H9 (cell line): ENCODE data around the gene GPR157. TPM values are rescaled to one million over a fixed set of nuclear protein-coding genes. Genes with fewer than 3 reads are reported as not detected.

Source experiments
- DNase-seq: peaks from one replicate; pipeline ENCODE4 v3.0.0-alpha.2; 2017
- H2AFZ ChIP-seq: one replicate; pipeline ENCODE4 v1.6.1; 2013; ENCODE audit warnings: mild to moderate bottlenecking, low read length, control low read depth, moderate library complexity
- H2AK5ac ChIP-seq: 2 replicates; pipeline ENCODE4 v1.6.1; 2013; ENCODE audit warnings: low read length, control low read depth, mixed read lengths; ENCODE audit not compliant: insufficient read length
- H2BK120ac ChIP-seq: one replicate; pipeline ENCODE4 v1.6.1; 2013; ENCODE audit warnings: low read depth, mild to moderate bottlenecking, low read length, control low read depth, inconsistent platforms; ENCODE audit not compliant: poor library complexity, severe bottlenecking
- H2BK12ac ChIP-seq: 2 replicates; pipeline ENCODE4 v1.6.1; 2013; ENCODE audit warnings: low read length, control low read depth, mixed read lengths, low read depth; ENCODE audit not compliant: insufficient read length
- H2BK15ac ChIP-seq: 2 replicates; pipeline ENCODE4 v1.6.1; 2013; ENCODE audit warnings: low read depth, low read length, control low read depth
- H2BK20ac ChIP-seq: one replicate; pipeline ENCODE4 v1.6.1; 2013; ENCODE audit warnings: low read depth, mild to moderate bottlenecking, low read length, control low read depth, inconsistent platforms; ENCODE audit not compliant: poor library complexity, severe bottlenecking
- H2BK5ac ChIP-seq: 2 replicates; pipeline ENCODE4 v1.6.1; 2013; ENCODE audit warnings: low read length, control low read depth, mixed read lengths; ENCODE audit not compliant: insufficient read length
- H3K14ac ChIP-seq: 2 replicates; pipeline ENCODE4 v1.6.1; 2013; ENCODE audit warnings: low read length, control low read depth; ENCODE audit not compliant: insufficient read depth
- H3K18ac ChIP-seq: 2 replicates; pipeline ENCODE4 v1.6.1; 2013; ENCODE audit warnings: low read depth, mild to moderate bottlenecking, mixed read lengths, low read length, control low read depth; ENCODE audit not compliant: insufficient read length
- H3K23ac ChIP-seq: 2 replicates; pipeline ENCODE4 v1.6.1; 2013; ENCODE audit warnings: low read length, control low read depth, mixed read lengths, low read depth; ENCODE audit not compliant: insufficient read length
- H3K23me2 ChIP-seq: 2 replicates; pipeline ENCODE4 v1.6.1; 2013; ENCODE audit warnings: low read depth, mild to moderate bottlenecking, mixed read lengths, low read length, control low read depth; ENCODE audit not compliant: insufficient read length, poor library complexity, severe bottlenecking
- H3K27ac ChIP-seq: 2 replicates; pipeline ENCODE4 v1.5.1; 2013; ENCODE audit warnings: low read length, control low read depth, mixed read lengths, low read depth; ENCODE audit not compliant: insufficient read length
- H3K27me3 ChIP-seq: 2 replicates; pipeline ENCODE4 v1.6.1; 2013; ENCODE audit warnings: low read length, control low read depth, inconsistent platforms; ENCODE audit not compliant: insufficient read depth
- H3K4ac ChIP-seq: 2 replicates; pipeline ENCODE4 v1.6.1; 2013; ENCODE audit warnings: low read depth, mild to moderate bottlenecking, control low read depth, inconsistent platforms, low read length, moderate library complexity
- H3K4me1 ChIP-seq: 2 replicates; pipeline ENCODE4 v1.6.1; 2013; ENCODE audit warnings: low read length, control low read depth, inconsistent platforms; ENCODE audit not compliant: insufficient read depth
- H3K4me2 ChIP-seq: 2 replicates; pipeline ENCODE4 v1.6.1; 2013; ENCODE audit warnings: low read length, control low read depth, mixed read lengths; ENCODE audit not compliant: insufficient read length, insufficient read depth
- H3K56ac ChIP-seq: 2 replicates; pipeline ENCODE4 v1.6.1; 2013; ENCODE audit warnings: low read depth, mild to moderate bottlenecking, mixed read lengths, low read length, control low read depth; ENCODE audit not compliant: insufficient read length
- H3K79me1 ChIP-seq: 2 replicates; pipeline ENCODE4 v1.6.1; 2013; ENCODE audit warnings: low read depth, mild to moderate bottlenecking, moderate library complexity, low read length, control low read depth, inconsistent platforms; ENCODE audit not compliant: insufficient read depth, poor library complexity, severe bottlenecking
- H3K79me2 ChIP-seq: 2 replicates; pipeline ENCODE4 v1.6.1; 2013; ENCODE audit warnings: low read length, control low read depth, inconsistent platforms; ENCODE audit not compliant: insufficient read depth
- H3K9ac ChIP-seq: 2 replicates; pipeline ENCODE4 v1.6.1; 2013; ENCODE audit warnings: low read length, control low read depth, mixed read lengths; ENCODE audit not compliant: insufficient read length; ENCODE audit errors: extremely low read depth
- H3K9me3 ChIP-seq: one replicate; pipeline ENCODE4 v1.6.1; 2013; ENCODE audit warnings: low read depth, low read length, inconsistent platforms; ENCODE audit not compliant: control insufficient read depth
- H3T11ph ChIP-seq: one replicate; pipeline ENCODE4 v1.6.1; 2013; ENCODE audit warnings: mild to moderate bottlenecking, low read length, control low read depth, inconsistent platforms
- H4K20me1 ChIP-seq: one replicate; pipeline ENCODE4 v1.6.1; 2013; ENCODE audit not compliant: control insufficient read depth, insufficient read length, insufficient read depth
- H4K5ac ChIP-seq: 2 replicates; pipeline ENCODE4 v1.6.1; 2013; ENCODE audit warnings: low read depth, mild to moderate bottlenecking, mixed read lengths, low read length, control low read depth; ENCODE audit not compliant: insufficient read length
- H4K8ac ChIP-seq: replicated peaks from 2 replicates; pipeline ENCODE4 v1.6.1; 2013; ENCODE audit warnings: low read length, control low read depth, mixed read lengths, low read depth; ENCODE audit not compliant: insufficient read length
- H4K91ac ChIP-seq: 2 replicates; pipeline ENCODE4 v1.6.1; 2013; ENCODE audit warnings: low read depth, mild to moderate bottlenecking, moderate library complexity, mixed read lengths, low read length, control low read depth; ENCODE audit not compliant: insufficient read length
- H3K27ac Mint-ChIP-seq, 3 experiments: 2 replicates in 2 of 3; 3 replicates in 1 of 3; pipeline ENCODE4 v1.8.0; 2020 to 2021; ENCODE audit warnings: mixed read lengths in 3 of 3, mild to moderate bottlenecking in 1 of 3, moderate library complexity in 1 of 3
- H3K27me3 Mint-ChIP-seq: 2 replicates; pipeline ENCODE4 v1.8.0; 2021; ENCODE audit warnings: low read depth, mild to moderate bottlenecking, moderate library complexity, mixed read lengths
- H3K36me3 Mint-ChIP-seq, 3 experiments: 2 replicates in 2 of 3; 3 replicates in 1 of 3; pipeline ENCODE4 v1.8.0; 2020 to 2021; ENCODE audit warnings: low read depth in 3 of 3, mixed read lengths in 3 of 3; ENCODE audit not compliant: insufficient read depth in 1 of 3
- H3K4me1 Mint-ChIP-seq, 2 experiments: 2 replicates each; pipeline ENCODE4 v1.8.0; 2020; ENCODE audit warnings: mixed read lengths in 2 of 2
- H3K4me3 Mint-ChIP-seq, 2 experiments: 2 replicates in 1 of 2; 3 replicates in 1 of 2; pipeline ENCODE4 v1.8.0; 2020 to 2021; ENCODE audit warnings: mild to moderate bottlenecking in 2 of 2, mixed read lengths in 2 of 2, moderate library complexity in 1 of 2
- H3K9me3 Mint-ChIP-seq, 2 experiments: 2 replicates in 1 of 2; 3 replicates in 1 of 2; pipeline ENCODE4 v1.8.0; 2020; ENCODE audit warnings: mild to moderate bottlenecking in 2 of 2, mixed read lengths in 2 of 2, moderate library complexity in 1 of 2
- WGBS: extraction: QIAGEN DNeasy Blood & Tissue Kit; methylation state at CpG from one replicate; pipeline ENCODE4 v1.1.7; 2013; ENCODE audit warnings: missing lambda C conversion rate, low lambda C conversion rate, mixed read lengths; ENCODE audit not compliant: insufficient read length; ENCODE audit errors: extremely low coverage; 5-methylcytosine and 5-hydroxymethylcytosine counted together
- total RNA-seq: library from RNA; stranded (reverse); gene quantifications from 2 replicates; pipeline ENCODE4 v1.2.1, GENCODE V29; 2021
- TF ChIP-seq, protein P1 (sequence below): fragments of 200-600 bp; sonication (generic); conservative IDR thresholded peaks from 3 replicates; pipeline ENCODE4 v1.8.0; 2021; ENCODE audit warnings: antibody characterized with exemption, mild to moderate bottlenecking

The GPR157 gene
- total RNA-seq, 1 experiment from 2014 or later: 3.8 TPM

DNA sequence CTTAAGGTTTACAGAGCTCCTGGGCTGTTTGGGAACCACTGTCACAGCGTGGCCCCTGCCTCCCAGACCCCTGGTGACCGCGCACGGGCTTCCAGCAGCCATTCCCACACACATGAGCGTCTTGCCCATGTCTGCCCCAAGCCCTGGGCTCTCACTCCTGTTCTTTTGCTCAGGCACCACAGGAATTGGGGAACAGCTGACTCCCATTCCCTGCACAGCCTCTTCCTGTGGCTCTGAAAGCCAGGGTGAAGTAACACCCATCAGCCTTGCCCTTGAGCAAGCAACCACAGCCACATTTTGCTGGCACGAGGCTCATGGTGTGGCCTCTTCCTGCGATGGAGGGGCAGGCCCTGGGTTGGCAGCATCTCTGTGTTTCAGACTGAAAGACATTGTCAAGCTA lies 14.3 kb upstream of the GPR157 start:
- Histone ChIP-seq H4K8ac (no peak overlapping the region), H3K56ac (no peak overlapping the region), H4K91ac (no peak overlapping the region), H3K14ac (no peak overlapping the region), H3K23ac (no peak overlapping the region), H3K18ac (no peak overlapping the region), H3K4ac (no peak overlapping the region), H4K5ac (no peak overlapping the region), H3T11ph (no peak overlapping the region), H2AFZ (no peak overlapping the region), H4K20me1 (no peaks in the 10 kb centered on the region), H2AK5ac (no peak overlapping the region), H3K79me2 (no peaks in the 10 kb centered on the region), H2BK20ac (no peak overlapping the region), H3K4me2 (no peak overlapping the region), H3K27ac (no peak overlapping the region), H2BK15ac (no peak overlapping the region), H3K9me3 (no peaks in the 10 kb centered on the region), H2BK120ac (no peak overlapping the region), H3K23me2 (no peaks in the 10 kb centered on the region), H2BK5ac (no peak overlapping the region), H3K27me3 (no peaks in the 10 kb centered on the region), H2BK12ac (no peak overlapping the region), H3K4me1 (no peaks in the 10 kb centered on the region), H3K9ac (no peak overlapping the region), H3K79me1 (no peaks in the 10 kb centered on the region)
- Mint-ChIP-seq H3K36me3 (no peaks in the 10 kb centered on the region; a peak in 1 of 7 replicates), H3K4me3 (no peak overlapping the region), H3K27me3 (no peaks in the 10 kb centered on the region), H3K4me1 (0 out of 4 replicates have a peak, but pooled peaks cover 0 to 5% of the 10 kb centered on the region in 2 experiments), H3K9me3 (no peaks in the 10 kb centered on the region), H3K27ac (no peak overlapping the region)
- DNase-seq: no peak
- TF ChIP-seq, protein P1, sequence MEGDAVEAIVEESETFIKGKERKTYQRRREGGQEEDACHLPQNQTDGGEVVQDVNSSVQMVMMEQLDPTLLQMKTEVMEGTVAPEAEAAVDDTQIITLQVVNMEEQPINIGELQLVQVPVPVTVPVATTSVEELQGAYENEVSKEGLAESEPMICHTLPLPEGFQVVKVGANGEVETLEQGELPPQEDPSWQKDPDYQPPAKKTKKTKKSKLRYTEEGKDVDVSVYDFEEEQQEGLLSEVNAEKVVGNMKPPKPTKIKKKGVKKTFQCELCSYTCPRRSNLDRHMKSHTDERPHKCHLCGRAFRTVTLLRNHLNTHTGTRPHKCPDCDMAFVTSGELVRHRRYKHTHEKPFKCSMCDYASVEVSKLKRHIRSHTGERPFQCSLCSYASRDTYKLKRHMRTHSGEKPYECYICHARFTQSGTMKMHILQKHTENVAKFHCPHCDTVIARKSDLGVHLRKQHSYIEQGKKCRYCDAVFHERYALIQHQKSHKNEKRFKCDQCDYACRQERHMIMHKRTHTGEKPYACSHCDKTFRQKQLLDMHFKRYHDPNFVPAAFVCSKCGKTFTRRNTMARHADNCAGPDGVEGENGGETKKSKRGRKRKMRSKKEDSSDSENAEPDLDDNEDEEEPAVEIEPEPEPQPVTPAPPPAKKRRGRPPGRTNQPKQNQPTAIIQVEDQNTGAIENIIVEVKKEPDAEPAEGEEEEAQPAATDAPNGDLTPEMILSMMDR: no peak
- whole genome bisulfite sequencing: no CpG with 5 or more reads among the region's 7 CpGs
